H54 (cell line): Measurements from ENCODE around the gene DDN.
A peak's percentile ranks its signal among the peaks of the same experiment; 100 is the strongest.

Source experiments
- DNase-seq: peaks from one replicate; pipeline ENCODE4 v3.0.0; 2011; ENCODE audit warnings: low spot score, mixed read lengths; ENCODE audit not compliant: insufficient read length
- FAIRE-seq: peaks from 3 replicates; lab custom pipeline; 2011; peaks lifted over from hg19 to GRCh38; lab: Jason Lieb, UNC
- POLR2A ChIP-seq: IDR thresholded peaks from 2 replicates; pipeline ENCODE4 v1.6.1; 2011; ENCODE audit warnings: low read depth, mild to moderate bottlenecking, low read length

DDN gene

DNA sequence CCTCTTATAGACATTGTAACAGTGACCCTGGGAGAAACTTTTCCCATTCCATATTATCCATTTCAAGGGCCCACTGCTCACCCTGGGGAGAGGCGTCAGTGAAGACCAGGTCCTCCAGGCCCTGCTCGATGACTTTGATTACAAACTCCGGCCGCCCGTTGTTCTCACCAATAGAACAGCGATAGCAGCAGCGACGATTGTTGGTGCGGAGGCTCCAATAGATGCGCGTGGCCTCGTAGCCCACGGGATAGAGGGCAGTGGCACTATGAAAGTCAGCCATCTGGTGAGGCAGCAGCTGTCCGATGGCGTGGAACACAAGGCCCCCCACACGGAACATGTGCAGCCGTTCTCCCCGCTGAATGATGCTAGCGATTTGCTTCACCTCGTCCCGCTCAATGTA is 26.9 kb upstream of the DDN start:
- no peak for TF ChIP-seq POLR2A
- DNase-seq (no peak), FAIRE-seq (no peak)

DNA sequence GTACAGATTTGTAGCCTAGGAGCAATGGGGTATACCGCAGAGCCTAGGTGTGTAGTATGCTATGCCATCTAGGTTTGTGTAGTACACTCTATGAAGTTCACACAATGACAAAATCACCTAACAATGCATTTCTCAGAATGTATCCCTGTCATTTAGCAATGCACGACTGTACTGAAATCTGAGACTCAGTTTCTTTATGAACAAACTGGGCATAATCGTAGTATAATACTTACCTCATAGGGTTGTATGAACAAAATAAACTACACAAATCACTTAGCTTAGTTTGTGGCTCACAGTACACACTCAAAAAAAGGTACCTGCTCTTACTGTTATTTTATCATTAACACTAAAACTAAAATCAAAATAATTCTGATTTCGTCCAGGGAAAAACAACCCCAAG is 26.3 kb upstream of the DDN start:
- no peak for FAIRE-seq
- TF ChIP-seq POLR2A = no peak
- no peak for DNase-seq

DNA sequence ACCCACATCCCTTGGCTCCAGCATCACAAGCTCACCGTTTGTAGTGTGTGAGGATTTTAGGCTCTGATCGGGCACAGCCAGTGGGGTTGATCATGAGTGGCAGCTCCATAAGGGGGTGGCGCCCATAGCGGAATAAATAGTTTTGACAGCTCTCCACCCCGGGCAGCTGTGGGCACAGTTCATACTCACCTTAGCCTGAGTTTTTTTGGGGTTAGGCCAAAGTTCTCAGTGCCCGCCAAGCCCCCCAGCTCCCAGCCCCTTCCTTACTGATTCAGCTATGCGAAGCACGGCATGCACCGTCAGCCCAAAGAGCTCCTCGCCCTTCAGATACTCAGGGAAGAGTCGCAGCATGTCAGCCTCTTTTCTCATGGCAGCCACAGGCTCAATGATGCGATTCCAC is 25.4 kb upstream of the DDN start:
- no peak for FAIRE-seq
- no peak for DNase-seq
- no peak for TF ChIP-seq POLR2A

DNA sequence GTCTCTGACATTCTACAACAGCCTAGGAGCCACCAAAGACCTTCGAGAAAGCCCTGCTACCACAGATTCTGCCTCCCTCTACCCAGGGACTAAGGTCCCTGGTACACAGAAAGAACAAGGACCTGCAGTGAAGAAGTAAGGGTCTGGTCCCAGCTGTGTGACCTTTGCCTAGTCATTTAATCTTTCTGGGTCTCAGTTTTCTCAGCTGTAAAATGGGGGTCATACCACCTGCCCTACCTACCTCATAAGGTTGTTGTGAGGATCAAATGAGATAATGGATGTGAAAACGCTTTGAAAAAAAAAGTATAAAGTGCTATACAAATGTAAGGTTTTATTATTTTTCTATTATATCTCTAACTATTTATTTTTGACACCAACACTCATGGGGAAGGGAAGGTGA is 24.6 kb upstream of the DDN start:
- no peak for TF ChIP-seq POLR2A
- FAIRE-seq = no peak

DNA sequence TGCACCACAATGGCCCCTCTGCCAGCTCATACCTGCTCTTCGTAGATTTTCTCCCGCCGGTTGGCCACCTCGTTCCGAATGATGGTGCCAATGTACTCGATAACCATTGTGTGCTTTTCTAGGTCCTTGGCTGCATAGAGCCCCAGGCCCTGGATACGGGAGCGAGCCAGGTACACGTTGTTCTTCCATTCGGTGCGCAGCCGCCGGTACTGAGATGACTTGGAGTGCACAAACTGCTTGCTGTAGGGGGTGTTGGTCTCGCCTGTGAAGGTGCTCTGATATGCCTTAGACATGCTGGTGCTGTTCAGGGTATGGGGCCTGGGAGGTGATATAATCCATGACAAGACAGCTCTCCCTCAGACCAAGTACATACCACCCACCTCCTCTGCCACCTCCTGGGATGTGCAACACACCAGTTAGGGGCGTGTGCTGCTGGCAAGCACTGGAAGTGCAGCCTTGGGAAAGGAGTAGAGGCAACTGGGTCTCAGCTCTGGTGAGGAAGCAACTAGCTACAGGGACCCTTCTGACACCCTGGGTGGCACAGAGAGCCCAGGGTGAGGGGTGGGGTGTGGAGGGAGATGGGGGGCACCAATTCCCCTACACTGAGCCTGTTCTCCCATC is 23.5 kb upstream of the DDN start:
- TF ChIP-seq POLR2A = no peak
- FAIRE-seq (no peak), DNase-seq (no peak)

More for the DNA sequence above, 24.6 kb upstream of the DDN start:
- DNase-seq = no peak

DNA sequence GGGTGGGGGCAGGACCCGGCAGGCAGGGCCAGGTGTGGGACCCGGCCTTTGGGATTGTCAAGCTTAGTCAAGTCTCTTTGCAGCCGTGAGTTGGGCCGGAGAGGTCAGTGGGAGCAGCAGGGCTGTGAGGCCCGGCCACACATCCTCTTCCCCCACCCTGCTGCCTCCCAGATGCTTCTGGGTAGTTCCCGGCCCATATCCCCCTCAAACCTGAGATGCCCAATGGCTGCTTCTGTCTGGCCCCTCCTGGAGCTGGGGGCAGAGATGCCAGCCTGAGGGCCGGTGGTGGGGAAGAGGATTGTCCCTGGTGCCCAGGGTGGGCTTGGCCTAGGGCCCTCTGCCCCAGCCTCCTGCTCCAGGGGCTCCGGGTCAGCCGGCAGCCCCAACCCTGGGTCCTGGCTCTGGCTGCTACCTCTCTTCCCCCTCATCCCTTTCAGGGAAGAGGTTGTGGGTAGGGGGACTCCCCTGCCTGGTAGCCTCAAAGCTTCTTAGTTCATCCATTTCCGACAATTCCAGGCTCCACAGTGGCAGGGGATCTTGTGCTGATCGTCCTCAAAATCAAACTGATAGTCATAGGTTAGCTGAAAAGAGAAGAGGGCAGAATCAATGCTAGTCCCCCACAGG is 22.2 kb upstream of the DDN start:
- no peak for FAIRE-seq
- DNase-seq = no peak
- TF ChIP-seq POLR2A = no peak

DNA sequence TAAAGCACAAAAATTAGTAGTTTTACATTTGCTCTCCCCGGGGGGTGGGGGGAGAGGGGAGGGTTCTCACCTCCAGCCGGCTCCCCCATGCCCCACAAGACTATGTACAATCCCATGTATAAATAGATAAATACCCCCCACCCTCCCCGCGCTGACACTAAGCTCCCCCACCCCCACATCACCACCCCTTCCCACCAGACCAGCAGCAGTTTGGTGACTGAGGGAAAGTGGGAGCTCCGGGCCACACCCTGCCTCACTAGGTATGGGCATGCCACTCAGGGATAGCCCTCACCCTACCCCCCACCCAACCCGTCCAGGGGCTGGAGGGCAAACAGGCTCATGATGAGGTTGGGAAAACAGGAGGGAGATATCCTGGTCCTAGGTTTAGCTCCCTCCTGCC is 21.3 kb upstream of the DDN start:
- DNase-seq = no peak
- no peak for TF ChIP-seq POLR2A
- no peak for FAIRE-seq

DNA sequence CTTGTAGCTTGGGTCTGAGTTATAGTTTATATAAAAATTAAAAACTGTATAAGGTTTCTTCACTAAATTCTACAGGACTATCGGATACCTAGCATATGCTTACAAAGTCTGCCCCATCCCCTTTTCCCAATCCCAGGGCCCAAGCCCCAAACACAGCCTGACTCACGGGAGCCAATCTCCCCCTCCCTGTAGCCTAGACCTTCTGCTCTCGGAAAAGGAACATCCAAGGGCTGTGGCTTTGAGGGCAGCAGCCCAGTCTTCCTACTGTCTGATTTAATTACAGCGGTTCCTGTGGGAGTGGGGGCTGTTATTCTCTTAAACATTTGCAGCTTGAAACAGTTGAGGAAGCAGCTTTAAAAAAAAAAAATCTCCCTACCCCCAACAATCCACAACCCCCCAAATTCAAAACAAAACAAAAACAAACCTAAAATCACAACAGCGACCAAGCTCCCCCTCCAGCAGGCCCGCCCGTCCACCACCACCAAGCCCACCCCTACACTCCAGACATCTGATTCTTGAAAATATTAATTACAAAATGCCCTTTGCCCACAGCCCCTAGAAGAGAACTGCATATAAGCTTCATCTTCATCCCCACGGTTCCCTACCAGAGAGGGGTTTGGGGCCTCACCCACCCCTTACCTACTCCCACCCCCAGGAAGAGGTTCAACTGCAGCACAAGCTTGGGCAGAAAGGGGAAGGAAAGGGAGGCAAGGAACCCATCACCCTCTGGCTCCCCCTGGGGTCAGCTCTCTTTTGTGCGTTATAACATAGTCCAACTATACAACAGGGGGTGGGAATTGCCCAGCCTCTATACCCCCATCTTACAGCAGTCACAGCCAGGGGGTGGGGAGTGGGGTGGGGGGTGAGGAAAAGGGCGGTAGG is 20.5 kb upstream of the DDN start:
- FAIRE-seq (no peak), DNase-seq (no peak)
- TF ChIP-seq POLR2A = no peak

DNA sequence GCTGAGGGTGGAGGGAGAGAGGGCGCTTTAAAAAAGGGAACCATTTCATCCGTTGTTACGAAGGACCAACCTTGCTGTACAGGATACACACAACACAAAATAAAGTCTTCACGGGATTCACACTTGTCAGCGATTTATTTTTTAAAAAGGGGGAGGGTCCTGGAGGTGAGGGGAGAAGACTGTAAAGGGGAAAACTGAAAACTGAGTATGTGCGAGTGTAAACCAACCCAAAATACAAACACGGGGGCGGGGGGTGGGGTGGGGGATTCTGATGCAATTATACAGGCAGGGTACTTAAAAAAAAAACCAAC is 19.9 kb upstream of the DDN start:
- TF ChIP-seq POLR2A = no peak
- DNase-seq (no peak), FAIRE-seq (no peak)

DNA sequence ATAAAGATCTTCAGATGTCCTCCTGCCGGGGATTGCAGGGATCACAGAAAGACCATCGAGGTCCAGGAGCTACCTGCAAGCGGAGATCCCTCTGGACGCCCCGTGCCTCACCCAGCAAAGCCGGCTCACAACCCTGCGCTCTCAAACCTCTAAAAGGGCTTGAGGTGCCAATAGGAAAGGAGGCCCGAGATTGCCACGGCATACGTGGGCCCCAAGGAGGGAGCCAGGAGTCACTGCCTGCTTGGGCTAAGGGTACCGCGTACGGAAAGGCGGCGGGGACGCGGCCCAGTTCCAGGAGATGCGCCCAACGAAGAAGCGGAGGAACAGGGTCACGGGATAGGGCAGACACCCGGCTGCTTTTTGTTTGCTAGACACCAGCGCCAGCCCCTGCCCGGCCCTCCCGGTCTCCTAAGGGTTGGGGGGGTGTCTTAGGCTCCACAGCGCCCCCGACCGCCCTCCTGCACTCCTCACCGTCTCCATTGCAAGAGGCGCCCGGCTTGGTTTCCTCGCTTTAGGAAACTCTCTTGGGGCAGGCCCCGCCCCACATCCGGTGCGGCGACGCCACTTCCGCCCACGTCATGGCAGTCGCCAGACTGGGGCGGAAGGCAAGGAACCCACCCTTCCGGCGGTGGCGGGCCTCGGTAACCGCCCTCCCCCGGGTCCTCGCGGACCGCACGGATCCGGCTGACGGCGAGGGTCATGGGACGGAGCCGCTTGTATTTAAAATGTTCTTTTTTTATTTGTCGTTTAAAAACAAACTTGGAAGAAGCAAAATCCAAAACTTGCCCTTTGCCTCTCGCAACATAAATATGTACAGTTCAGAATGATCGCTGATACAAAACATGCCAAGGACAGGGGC is 19.3 kb upstream of the DDN start, which contains the start of gene PRKAG1:
Gene PRKAG1, minus strand, starts transcription at position 516 of the 859 bp plus-strand sequence. Its CDS starts 36 bp downstream, at position 480.
- peak; percentile 71 for TF ChIP-seq POLR2A
- DNase-seq = peak; percentile 96
- FAIRE-seq = peak; percentile 45

DNA sequence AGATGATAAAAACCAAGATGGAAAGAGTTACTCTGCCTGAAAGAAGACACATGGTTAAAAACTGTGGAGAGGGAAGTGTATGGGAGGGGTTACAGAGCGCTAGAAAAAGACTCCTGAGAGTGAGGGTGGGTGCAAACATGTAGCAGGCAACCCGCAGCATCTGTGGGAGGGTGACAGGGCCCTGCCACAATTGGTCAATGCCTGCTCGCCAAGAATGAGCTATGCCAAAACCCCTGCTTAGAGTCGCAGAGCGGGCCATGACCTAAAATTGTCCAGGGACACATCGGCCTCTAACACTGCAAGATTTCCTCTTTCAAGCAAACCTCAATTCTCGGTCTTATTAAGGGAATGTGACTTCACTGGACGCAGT is 18.7 kb upstream of the DDN start:
- no peak for FAIRE-seq
- no peak for DNase-seq
- TF ChIP-seq POLR2A = no peak

DNA sequence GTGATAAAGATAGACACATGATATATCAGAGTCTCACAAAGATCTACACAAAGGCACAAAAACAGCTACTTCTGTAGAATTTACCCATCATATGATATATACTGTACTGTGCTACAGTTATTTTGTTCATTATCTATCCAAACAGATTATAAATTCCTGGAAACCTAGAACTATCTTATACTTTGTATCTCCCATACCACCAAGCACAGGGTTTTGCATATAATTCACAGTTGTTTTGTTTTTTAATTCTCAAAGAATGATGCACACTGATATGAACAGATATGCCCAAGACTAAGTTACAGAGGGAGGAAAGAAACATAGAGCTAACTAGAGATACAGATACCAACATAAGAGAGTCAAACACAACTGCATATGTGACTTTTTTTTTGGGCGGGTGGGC is 16.0 kb upstream of the DDN start:
- DNase-seq = no peak
- no peak for FAIRE-seq
- no peak for TF ChIP-seq POLR2A

DNA sequence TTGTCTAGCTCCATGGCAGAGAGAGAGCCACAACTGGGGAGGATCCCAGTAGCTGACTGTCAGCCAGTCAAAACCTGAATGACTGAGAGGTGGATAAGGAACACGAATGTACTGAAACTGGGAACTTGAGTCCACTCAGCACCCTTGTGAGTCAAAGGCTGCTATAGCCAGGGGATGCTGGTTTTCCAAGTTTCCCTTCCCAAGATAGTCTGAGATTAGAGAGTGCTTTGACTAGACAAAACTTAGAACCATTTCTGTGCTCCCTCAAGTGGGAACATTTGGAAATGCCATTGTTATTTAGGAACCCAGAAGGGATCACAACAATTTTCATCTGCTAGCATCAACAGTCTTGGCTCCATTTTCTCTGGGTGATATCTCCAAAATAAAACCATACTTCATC is 15.4 kb upstream of the DDN start:
- DNase-seq (no peak), FAIRE-seq (no peak)
- TF ChIP-seq POLR2A = no peak

DNA sequence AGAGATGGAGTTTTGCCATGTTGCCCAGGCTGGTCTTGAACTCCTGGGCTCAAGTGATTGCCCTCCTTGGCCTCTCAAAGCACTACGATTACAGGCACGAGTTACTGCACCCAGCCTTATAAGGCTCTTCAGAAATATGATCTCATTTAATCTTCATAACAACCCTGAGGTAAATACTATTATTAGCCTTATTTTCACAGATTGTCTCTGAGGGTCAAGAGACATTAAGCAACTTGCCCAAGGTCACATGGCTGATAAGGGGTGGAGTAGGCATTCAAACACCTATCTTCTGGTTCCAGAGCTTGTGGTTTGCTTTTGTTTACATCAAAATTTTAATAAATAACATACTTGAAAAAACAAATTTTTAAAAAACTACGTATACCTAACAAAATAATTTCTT is 14.3 kb upstream of the DDN start:
- DNase-seq (no peak), FAIRE-seq (no peak)
- no peak for TF ChIP-seq POLR2A
